ENCODE results near the gene TNFRSF11A.

Gene TNFRSF11A

DNA sequence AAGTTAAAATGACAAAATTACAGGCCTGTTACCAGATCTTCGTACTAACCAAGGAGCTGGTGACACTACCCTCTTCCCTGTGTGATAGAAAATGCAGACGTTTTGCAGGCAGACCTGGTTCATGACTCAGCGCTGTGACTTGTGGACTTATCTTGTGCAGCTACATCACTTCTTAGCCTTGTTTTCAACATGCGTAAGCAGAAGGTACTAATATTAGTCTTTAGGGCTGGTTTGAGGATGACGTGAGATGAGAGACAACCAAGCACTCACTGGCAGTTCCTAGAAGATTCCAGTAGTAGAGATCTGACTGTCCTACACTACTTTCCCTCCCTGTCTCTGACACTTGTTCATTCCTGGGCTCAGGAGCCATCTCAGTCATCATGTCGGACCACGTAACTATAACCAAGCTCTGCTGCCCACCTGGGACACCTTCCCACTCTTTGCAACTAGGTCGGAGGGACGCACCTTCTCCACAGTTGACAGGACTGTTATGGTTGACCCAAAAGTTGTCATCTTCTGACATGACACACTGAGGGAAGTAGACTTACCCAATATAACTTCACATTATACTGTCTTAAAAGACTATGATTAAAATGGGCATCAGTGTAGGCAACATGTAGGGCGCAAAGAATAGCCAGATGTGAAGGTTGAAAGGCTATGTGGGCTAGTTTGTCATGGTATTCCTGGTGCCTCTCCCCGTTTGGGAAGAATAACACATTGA lies 64.8 kb downstream of the TNFRSF11A start:
- no peak for DNase-seq (ENCODE audit: extremely low read depth, low read depth)
- H3K4me3 ChIP-seq (replicated peaks; ENCODE audit: low read depth, low read length) = no peak overlapping the region
- TF ChIP-seq, protein P1, sequence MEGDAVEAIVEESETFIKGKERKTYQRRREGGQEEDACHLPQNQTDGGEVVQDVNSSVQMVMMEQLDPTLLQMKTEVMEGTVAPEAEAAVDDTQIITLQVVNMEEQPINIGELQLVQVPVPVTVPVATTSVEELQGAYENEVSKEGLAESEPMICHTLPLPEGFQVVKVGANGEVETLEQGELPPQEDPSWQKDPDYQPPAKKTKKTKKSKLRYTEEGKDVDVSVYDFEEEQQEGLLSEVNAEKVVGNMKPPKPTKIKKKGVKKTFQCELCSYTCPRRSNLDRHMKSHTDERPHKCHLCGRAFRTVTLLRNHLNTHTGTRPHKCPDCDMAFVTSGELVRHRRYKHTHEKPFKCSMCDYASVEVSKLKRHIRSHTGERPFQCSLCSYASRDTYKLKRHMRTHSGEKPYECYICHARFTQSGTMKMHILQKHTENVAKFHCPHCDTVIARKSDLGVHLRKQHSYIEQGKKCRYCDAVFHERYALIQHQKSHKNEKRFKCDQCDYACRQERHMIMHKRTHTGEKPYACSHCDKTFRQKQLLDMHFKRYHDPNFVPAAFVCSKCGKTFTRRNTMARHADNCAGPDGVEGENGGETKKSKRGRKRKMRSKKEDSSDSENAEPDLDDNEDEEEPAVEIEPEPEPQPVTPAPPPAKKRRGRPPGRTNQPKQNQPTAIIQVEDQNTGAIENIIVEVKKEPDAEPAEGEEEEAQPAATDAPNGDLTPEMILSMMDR (IDR thresholded peaks at IDR 0.05; ENCODE audit: low read depth, low read length, missing control alignments) = no peak

DNA sequence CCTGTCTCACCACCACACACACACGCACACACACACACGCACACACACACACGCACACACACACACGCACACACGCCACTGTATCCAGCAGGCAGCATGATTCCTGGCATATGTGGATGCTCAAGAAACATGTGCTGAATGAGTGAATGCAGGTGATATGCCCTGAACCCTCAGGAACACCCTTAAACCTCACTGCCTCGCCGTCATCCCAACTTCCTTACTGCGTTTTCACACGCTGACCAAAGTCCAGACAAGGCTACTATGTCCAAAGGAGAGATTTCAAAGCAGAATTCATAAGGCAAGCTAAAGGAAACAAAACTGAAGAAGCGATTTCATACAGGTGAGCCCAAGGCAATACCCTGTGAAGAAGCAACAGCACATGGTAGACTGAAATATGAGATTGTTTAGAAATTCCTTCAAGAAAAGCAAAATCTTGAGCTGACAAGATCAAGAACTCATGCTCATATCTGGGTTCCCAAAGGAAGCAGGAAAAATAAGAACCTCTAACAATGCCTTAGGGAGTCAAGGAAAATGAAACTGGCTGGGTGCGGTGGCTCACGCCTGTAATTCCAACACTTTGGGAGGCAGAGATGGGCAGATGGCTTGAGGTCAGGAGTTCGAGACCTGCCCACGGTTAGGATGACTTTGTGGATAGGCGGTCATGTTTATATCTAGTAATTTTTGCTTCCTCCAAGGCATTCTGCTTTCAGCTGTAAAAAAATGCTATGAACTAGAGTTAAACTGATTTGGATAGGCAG lies 69.1 kb downstream of the TNFRSF11A start:
- TF ChIP-seq, protein P1 (IDR thresholded peaks at IDR 0.05; ENCODE audit: low read depth, low read length, missing control alignments) = no peak
- no peak overlapping the region for H3K4me3 ChIP-seq (replicated peaks; ENCODE audit: low read depth, low read length)
- DNase-seq (ENCODE audit: extremely low read depth, low read depth) = no peak

DNA sequence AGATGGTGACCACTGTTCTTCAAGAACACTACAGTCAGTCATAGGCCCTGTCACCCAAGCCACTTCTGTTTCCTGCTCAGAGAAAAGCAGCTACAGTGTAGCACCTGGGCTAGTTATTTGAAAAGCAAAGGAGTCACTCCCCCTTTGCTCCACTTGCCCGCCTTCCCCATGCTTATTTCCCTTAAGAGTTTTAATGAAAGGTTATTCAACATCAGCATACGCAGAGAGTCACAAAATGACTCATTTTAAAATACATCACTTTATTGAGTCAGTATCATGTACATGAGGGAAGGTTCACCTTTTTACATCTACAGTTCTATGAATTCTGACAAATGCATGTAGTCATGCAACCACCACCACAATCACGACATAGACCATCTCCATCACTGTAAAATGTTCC lies 71.3 kb downstream of the TNFRSF11A start:
- no peak overlapping the region for H3K4me3 ChIP-seq (replicated peaks; ENCODE audit: low read depth, low read length)
- DNase-seq (ENCODE audit: extremely low read depth, low read depth) = no peak
- TF ChIP-seq, protein P1 (IDR thresholded peaks at IDR 0.05; ENCODE audit: low read depth, low read length, missing control alignments) = no peak

DNA sequence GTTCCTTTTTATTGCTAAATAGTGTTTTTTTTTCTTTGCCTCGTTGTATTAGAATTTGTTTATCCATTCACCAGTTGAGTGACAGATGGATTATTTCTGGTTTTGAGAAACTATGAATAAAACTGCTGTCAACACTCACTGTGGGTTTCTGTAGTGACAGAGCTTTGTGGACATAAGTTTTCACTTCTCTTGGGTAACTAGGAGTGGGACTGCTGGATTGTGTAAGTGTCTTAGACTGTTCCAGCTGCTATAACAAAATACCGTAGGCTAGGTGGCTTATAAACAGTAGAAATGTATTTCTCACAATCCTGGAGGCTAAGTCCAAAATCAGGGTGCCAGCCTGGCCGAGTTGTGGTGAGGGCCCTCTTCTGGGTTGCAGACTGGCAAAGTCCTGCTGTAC lies 71.9 kb downstream of the TNFRSF11A start:
- DNase-seq (ENCODE audit: extremely low read depth, low read depth) = no peak
- no peak overlapping the region for H3K4me3 ChIP-seq (replicated peaks; ENCODE audit: low read depth, low read length)
- TF ChIP-seq, protein P1 (IDR thresholded peaks at IDR 0.05; ENCODE audit: low read depth, low read length, missing control alignments) = no peak

DNA sequence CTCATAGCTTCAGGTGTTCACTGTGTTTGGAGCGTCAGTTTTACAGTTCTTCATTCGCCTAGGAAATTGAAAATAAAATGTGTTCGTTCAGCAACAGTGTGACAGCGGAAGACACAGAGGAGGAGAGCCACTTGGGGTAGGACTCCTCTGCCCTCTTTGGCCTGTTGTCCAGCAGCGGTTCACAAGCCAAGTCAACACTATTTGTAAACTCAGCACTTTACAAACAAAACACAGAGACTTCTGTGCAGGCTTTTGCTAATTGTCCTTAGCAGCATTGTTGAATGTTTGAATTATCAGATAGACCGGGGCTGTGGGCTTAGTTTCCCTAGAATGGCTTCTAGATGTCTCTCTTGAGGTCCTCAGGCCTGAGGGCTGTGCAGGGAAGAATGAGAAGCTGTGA lies 73.2 kb downstream of the TNFRSF11A start:
- TF ChIP-seq, protein P1 (IDR thresholded peaks at IDR 0.05; ENCODE audit: low read depth, low read length, missing control alignments) = no peak
- DNase-seq (ENCODE audit: extremely low read depth, low read depth) = no peak
- no peak overlapping the region for H3K4me3 ChIP-seq (replicated peaks; ENCODE audit: low read depth, low read length)

DNA sequence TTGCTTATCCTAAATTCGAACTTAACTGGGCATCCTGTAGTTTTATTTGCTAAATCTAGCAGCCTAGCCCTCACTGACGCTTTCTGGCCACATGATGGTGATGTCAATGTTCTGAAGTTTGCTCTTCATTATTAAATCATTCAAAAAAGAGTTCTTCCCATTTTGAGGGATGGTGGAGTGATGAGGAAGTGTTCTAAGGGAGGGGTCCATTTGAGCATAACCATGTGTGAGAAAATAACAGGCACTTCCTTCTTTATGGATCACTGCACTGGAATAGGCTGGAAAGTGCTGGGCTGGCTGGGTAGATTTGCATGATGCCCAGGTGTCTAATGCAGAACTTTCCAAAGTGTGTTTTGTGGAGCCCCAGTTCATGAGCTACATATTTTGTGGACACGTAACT lies 74.2 kb downstream of the TNFRSF11A start:
- TF ChIP-seq, protein P1 (IDR thresholded peaks at IDR 0.05; ENCODE audit: low read depth, low read length, missing control alignments) = no peak
- no peak for DNase-seq (ENCODE audit: extremely low read depth, low read depth)
- no peak overlapping the region for H3K4me3 ChIP-seq (replicated peaks; ENCODE audit: low read depth, low read length)

Measured in HFF-Myc (cell line).